ENCODE results near the gene NKX1-2. TPM values are rescaled to one million over a fixed set of nuclear protein-coding genes. Genes with fewer than 3 reads are reported as not detected.

NKX1-2 gene
- total RNA-seq, 6 donors from 2014 or later: 0.09 TPM; not detected in 5

DNA sequence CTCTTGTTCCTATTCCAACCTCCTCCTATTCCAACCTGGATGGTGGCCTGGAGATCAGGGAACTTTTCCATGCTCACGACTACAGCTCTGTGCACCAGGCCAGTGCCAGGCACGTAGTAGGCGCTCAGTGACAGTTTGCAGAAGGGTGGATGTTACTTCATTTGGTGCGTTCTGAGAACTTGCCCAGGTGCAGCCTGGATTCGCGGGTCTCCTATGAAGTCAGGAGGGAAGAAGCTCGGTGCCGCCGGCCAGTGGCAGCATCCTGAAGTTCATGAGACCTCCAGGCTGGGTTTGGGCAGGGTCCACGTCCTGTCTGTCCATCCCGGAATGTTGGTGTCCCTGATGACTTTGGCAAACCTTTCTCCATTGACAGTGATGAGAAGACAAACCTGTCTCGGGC lies 33.0 kb upstream of the NKX1-2 start:
- Histone ChIP-seq H3K36me3 (no peaks in the 10 kb centered on the region), H3K9me3 (no peaks in the 10 kb centered on the region), H3K4me1 (no peaks in the 10 kb centered on the region), H3K27ac (no peak overlapping the region), H3K4me3 (no peak overlapping the region), H3K27me3 (no peaks in the 10 kb centered on the region)
- DNase-seq (no peak), ATAC-seq (ENCODE audit: low FRiP score in 2 of 2) (no peak)
- 85 to 87% methylated on average over 7 to 12 of the region's 12 CpGs for WGBS, 2 donors
- TF ChIP-seq EP300 (IDR thresholded peaks at IDR 0.05) (no peak), POLR2A (IDR thresholded peaks at IDR 0.05) (no peak), POLR2AphosphoS5 (IDR thresholded peaks at IDR 0.05) (no peak)
- TF ChIP-seq, protein P1, sequence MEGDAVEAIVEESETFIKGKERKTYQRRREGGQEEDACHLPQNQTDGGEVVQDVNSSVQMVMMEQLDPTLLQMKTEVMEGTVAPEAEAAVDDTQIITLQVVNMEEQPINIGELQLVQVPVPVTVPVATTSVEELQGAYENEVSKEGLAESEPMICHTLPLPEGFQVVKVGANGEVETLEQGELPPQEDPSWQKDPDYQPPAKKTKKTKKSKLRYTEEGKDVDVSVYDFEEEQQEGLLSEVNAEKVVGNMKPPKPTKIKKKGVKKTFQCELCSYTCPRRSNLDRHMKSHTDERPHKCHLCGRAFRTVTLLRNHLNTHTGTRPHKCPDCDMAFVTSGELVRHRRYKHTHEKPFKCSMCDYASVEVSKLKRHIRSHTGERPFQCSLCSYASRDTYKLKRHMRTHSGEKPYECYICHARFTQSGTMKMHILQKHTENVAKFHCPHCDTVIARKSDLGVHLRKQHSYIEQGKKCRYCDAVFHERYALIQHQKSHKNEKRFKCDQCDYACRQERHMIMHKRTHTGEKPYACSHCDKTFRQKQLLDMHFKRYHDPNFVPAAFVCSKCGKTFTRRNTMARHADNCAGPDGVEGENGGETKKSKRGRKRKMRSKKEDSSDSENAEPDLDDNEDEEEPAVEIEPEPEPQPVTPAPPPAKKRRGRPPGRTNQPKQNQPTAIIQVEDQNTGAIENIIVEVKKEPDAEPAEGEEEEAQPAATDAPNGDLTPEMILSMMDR (IDR thresholded peaks at IDR 0.05): no peak

- Histone ChIP-seq H3K27ac (no peak overlapping the region), H3K36me3 (no peaks in the 10 kb centered on the region), H3K9me3 (no peaks in the 10 kb centered on the region), H3K4me3 (no peak overlapping the region), H3K4me1 (no peaks in the 10 kb centered on the region), H3K27me3 (no peaks in the 10 kb centered on the region)
- TF ChIP-seq EP300 (IDR thresholded peaks at IDR 0.05): no peak
- TF ChIP-seq POLR2A (IDR thresholded peaks at IDR 0.05): no peak
- TF ChIP-seq POLR2AphosphoS5 (IDR thresholded peaks at IDR 0.05): no peak
- TF ChIP-seq, protein P1 (IDR thresholded peaks at IDR 0.05): no peak
- no peak for ATAC-seq (ENCODE audit: low FRiP score in 2 of 2)
- no peak for DNase-seq
- 83 to 90% methylated on average over 8 to 9 of the region's 10 CpGs for WGBS, 2 donors
Observed at GRCh38 chr10:124482236-124482800, 32.5 kb upstream of the NKX1-2 start.

DNA sequence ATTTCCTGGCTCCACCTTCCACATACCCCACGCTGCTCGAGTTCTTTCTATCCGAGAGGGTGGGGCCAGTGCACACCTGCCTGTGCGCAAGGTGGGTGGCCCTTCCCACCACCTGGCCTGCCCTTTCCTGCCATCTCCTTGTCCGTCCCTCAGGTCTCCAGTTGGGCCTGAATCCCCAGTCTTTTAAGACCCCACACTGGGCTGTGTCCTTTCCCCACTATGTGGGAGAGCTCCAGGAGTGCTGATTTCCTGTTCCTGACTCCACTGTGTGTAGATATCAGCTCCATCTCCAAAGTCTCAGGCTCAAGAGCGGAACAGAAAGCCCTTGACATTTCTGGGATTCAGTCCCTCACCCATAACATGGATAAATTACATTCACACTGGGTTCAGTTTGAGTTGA lies 31.9 kb upstream of the NKX1-2 start:
- no peak overlapping the region for H3K4me3 ChIP-seq
- H3K27ac ChIP-seq: no peak overlapping the region
- DNase-seq (no peak), ATAC-seq (ENCODE audit: low FRiP score in 2 of 2) (no peak)
- 89% methylated on average over 6 of the region's 6 CpGs for WGBS, 2 donors
- no peaks in the 10 kb centered on the region for H3K36me3 ChIP-seq
- no peaks in the 10 kb centered on the region for H3K27me3 ChIP-seq
- H3K9me3 ChIP-seq: no peaks in the 10 kb centered on the region
- TF ChIP-seq, protein P1 (IDR thresholded peaks at IDR 0.05): no peak
- TF ChIP-seq POLR2A (IDR thresholded peaks at IDR 0.05) (no peak), POLR2AphosphoS5 (IDR thresholded peaks at IDR 0.05) (no peak), EP300 (IDR thresholded peaks at IDR 0.05) (no peak)
- no peaks in the 10 kb centered on the region for H3K4me1 ChIP-seq

DNA sequence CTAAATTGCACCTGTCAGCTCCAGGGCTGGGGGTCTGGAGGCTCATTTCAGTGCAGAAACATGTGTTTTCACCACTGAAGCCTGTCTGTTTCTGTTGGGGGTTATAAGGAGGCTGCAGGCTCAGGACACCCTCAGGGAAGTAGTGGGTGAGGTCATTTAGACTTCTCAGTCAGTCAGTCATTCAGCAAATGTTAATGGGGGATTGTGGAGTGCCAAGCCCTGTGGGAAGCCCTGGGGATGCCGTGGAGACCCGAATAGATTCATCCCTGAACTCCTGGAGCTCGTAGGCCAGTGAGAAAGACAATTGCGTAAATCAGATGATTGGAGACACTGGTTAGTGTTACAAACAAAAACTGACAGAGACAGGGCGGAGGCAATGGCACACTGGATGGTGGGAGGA lies 31.0 kb upstream of the NKX1-2 start:
- ATAC-seq (ENCODE audit: low FRiP score in 2 of 2) (no peak), DNase-seq (no peak)
- Histone ChIP-seq H3K27me3 (no peaks in the 10 kb centered on the region), H3K9me3 (no peaks in the 10 kb centered on the region), H3K4me3 (no peak overlapping the region), H3K4me1 (no peaks in the 10 kb centered on the region), H3K36me3 (no peaks in the 10 kb centered on the region), H3K27ac (no peak overlapping the region)
- TF ChIP-seq POLR2A (IDR thresholded peaks at IDR 0.05): no peak
- TF ChIP-seq POLR2AphosphoS5 (IDR thresholded peaks at IDR 0.05): no peak
- no peak for TF ChIP-seq EP300 (IDR thresholded peaks at IDR 0.05)
- TF ChIP-seq, protein P1 (IDR thresholded peaks at IDR 0.05): no peak
- WGBS, 2 donors: 73 to 84% methylated on average over 5 of the region's 5 CpGs

- H3K36me3 ChIP-seq: no peaks in the 10 kb centered on the region
- ATAC-seq (ENCODE audit: low FRiP score in 2 of 2) (no peak), DNase-seq (no peak)
- no peak overlapping the region for H3K27ac ChIP-seq
- no peaks in the 10 kb centered on the region for H3K9me3 ChIP-seq
- H3K4me1 ChIP-seq: no peaks in the 10 kb centered on the region
- no peak overlapping the region for H3K4me3 ChIP-seq
- no peaks in the 10 kb centered on the region for H3K27me3 ChIP-seq
- TF ChIP-seq POLR2A (IDR thresholded peaks at IDR 0.05) (no peak), EP300 (IDR thresholded peaks at IDR 0.05) (no peak), POLR2AphosphoS5 (IDR thresholded peaks at IDR 0.05) (no peak)
- TF ChIP-seq, protein P1 (IDR thresholded peaks at IDR 0.05): no peak
- 87 to 95% methylated on average over 12 to 14 of the region's 14 CpGs for whole genome bisulfite sequencing, 2 donors
Observed at GRCh38 chr10:124478515-124478914, 28.7 kb upstream of the NKX1-2 start.

Measured in upper lobe of left lung (tissue), 6 donors.